ENCODE results near the gene TMEM151B. TPM values are rescaled to one million over a fixed set of nuclear protein-coding genes. Genes with fewer than 3 reads are reported as not detected.
"Not testable (repeated sequence)": the region's sequence is repeated elsewhere in the genome, so short reads cannot be mapped to it uniquely, and the experiment has no call there.

The TMEM151B gene
- total and polyA plus RNA-seq, 2 donors from 2014 or later: not detected

DNA sequence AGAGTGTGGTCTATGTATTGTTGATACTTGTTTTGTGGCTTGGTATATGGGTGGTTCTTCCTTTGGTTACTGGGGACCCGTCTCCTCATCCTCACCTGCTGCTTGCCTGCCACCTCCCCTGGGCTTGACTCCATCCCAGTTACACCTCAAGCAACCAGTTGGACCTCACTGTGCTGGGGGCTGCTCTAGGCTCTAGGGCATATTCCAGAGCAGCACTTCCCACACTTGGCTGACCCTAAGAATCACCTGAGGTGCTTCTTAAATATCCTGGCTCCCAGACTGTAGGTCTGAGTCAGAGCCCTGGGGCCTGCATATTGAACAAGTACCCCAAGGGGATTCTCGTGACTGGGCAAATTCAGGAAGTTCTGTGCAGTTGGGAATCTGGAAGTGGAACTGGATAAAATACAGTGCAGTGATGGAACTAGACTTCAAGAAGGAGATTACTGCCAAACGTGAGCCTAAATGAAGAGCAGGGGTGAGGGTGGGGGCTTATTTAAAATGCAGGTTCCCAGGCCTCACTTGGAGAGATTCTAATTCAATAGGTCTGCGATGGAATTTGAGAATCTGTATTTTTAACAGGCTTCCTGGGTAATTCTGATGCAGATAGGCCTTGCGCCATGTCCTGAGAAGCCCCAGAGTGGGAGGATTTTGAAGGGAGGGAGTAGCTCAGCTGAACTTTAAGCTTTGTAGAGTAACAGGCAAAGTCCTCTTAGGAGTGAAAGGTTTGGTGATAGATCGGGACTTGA, 79.8 kb downstream of the TMEM151B start:
- DNase-seq: no peak
- no peak for FAIRE-seq
- Histone ChIP-seq H3K27me3 (ENCODE audit: control insufficient read depth, insufficient read depth, low read length) (no peaks in the 10 kb centered on the region), H3K4me3 (ENCODE audit: low read length in 3 of 3) (no peak overlapping the region), H3K4me1 (ENCODE audit: control insufficient read depth in 2 of 3, insufficient read depth in 2 of 3, low read depth in 1 of 3, low read length in 3 of 3) (no peaks in the 10 kb centered on the region), H3K27ac (ENCODE audit: low read depth in 2 of 2, low read length in 2 of 2) (no peak overlapping the region), H3K36me3 (ENCODE audit: control insufficient read depth in 2 of 3, insufficient read depth in 3 of 3, low read length in 3 of 3) (no peaks in the 10 kb centered on the region), H3K9me3 (ENCODE audit: control insufficient read depth in 2 of 3, insufficient read depth in 1 of 3, low read length in 3 of 3) (no peaks in the 10 kb centered on the region), H3K9ac (ENCODE audit: low read length in 3 of 3) (no peak overlapping the region)
- intact Hi-C loops (cut with DNase I): no loop called here
- TF ChIP-seq, protein P1, sequence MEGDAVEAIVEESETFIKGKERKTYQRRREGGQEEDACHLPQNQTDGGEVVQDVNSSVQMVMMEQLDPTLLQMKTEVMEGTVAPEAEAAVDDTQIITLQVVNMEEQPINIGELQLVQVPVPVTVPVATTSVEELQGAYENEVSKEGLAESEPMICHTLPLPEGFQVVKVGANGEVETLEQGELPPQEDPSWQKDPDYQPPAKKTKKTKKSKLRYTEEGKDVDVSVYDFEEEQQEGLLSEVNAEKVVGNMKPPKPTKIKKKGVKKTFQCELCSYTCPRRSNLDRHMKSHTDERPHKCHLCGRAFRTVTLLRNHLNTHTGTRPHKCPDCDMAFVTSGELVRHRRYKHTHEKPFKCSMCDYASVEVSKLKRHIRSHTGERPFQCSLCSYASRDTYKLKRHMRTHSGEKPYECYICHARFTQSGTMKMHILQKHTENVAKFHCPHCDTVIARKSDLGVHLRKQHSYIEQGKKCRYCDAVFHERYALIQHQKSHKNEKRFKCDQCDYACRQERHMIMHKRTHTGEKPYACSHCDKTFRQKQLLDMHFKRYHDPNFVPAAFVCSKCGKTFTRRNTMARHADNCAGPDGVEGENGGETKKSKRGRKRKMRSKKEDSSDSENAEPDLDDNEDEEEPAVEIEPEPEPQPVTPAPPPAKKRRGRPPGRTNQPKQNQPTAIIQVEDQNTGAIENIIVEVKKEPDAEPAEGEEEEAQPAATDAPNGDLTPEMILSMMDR (IDR thresholded peaks at IDR 0.05; ENCODE audit: borderline replicate concordance, extremely low read depth, insufficient read depth): no peak

DNA sequence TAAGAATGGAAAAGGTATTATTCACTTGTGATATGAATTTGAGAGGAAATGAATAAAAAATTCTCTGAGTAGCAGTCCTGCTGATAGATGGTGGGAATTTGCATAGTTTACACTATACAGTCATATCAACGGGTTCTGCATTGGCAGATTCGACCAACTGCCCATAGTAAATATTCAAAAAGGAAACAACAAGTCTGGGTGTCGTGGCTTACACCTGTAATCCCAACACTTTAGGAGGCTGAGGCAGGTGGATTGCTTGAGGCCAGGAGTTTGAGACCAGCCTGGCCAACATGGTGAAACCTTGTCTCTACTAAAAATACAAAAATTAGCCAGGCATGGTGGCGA, 80.4 kb downstream of the TMEM151B start:
- H3K4me1 ChIP-seq (ENCODE audit: control insufficient read depth in 2 of 3, insufficient read depth in 2 of 3, low read depth in 1 of 3, low read length in 3 of 3); DNase-seq; H3K27me3 ChIP-seq (ENCODE audit: control insufficient read depth, insufficient read depth, low read length); FAIRE-seq; H3K4me3 ChIP-seq (ENCODE audit: low read length in 3 of 3); intact Hi-C loops (cut with DNase I); H3K9me3 ChIP-seq (ENCODE audit: control insufficient read depth in 2 of 3, insufficient read depth in 1 of 3, low read length in 3 of 3); H3K9ac ChIP-seq (ENCODE audit: low read length in 3 of 3); H3K27ac ChIP-seq (ENCODE audit: low read depth in 2 of 2, low read length in 2 of 2); H3K36me3 ChIP-seq (ENCODE audit: control insufficient read depth in 2 of 3, insufficient read depth in 3 of 3, low read length in 3 of 3): not testable (repeated sequence)

DNA sequence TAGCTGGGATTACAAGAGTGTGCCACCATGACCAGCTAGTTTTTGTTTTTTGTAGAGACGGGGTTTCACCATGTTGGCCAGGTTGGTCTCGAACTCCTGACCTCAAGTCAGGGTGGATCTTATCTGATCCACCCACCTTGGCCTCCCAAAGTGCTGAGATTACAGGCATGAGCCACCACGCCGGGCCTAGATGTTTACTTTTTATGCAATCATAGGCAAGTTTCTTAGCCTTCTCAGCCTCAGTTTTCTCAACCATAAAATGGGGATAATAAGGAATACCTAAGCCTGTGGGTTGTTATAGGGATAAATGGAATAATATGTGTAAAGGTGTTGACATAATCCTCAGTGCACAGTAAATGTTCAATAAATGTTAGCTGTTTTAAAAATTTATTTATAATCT, 82.0 kb downstream of the TMEM151B start:
- Histone ChIP-seq H3K4me1 (ENCODE audit: control insufficient read depth in 2 of 3, insufficient read depth in 2 of 3, low read depth in 1 of 3, low read length in 3 of 3) (no peaks in the 10 kb centered on the region), H3K9ac (ENCODE audit: low read length in 3 of 3) (no peak overlapping the region), H3K27ac (ENCODE audit: low read depth in 2 of 2, low read length in 2 of 2) (no peak overlapping the region), H3K27me3 (ENCODE audit: control insufficient read depth, insufficient read depth, low read length) (no peaks in the 10 kb centered on the region), H3K4me3 (ENCODE audit: low read length in 3 of 3) (no peak overlapping the region), H3K9me3 (ENCODE audit: control insufficient read depth in 2 of 3, insufficient read depth in 1 of 3, low read length in 3 of 3) (no peaks in the 10 kb centered on the region), H3K36me3 (ENCODE audit: control insufficient read depth in 2 of 3, insufficient read depth in 3 of 3, low read length in 3 of 3) (no peaks in the 10 kb centered on the region)
- FAIRE-seq (no peak), DNase-seq (no peak)
- TF ChIP-seq, protein P1 (IDR thresholded peaks at IDR 0.05; ENCODE audit: borderline replicate concordance, extremely low read depth, insufficient read depth): no peak
- intact Hi-C loops (cut with DNase I): no loop called here

DNA sequence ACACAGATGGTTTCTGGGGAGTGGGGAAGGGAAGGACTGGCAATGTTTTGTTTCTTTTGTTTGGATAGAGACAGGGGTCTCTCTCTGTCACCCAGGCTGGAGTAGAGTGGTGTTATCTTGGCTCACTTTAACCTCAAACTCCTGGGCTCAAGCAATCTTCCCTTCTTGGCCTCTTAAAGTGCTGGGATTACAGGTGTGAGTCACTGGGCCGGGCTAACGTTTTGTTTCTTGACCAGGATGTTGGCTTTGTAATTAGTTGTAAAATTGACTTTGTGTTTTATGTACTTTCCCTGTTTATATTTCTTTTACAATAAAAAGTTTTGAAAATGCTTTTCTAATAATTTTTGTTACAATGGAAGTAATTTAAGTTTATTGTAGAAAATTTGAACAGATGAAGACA, 83.1 kb downstream of the TMEM151B start:
- Histone ChIP-seq H3K4me3 (ENCODE audit: low read length in 3 of 3) (no peak overlapping the region), H3K27ac (ENCODE audit: low read depth in 2 of 2, low read length in 2 of 2) (no peak overlapping the region), H3K36me3 (ENCODE audit: control insufficient read depth in 2 of 3, insufficient read depth in 3 of 3, low read length in 3 of 3) (no peaks in the 10 kb centered on the region), H3K27me3 (ENCODE audit: control insufficient read depth, insufficient read depth, low read length) (no peaks in the 10 kb centered on the region), H3K9ac (ENCODE audit: low read length in 3 of 3) (no peak overlapping the region), H3K4me1 (ENCODE audit: control insufficient read depth in 2 of 3, insufficient read depth in 2 of 3, low read depth in 1 of 3, low read length in 3 of 3) (no peaks in the 10 kb centered on the region), H3K9me3 (ENCODE audit: control insufficient read depth in 2 of 3, insufficient read depth in 1 of 3, low read length in 3 of 3) (no peaks in the 10 kb centered on the region)
- TF ChIP-seq, protein P1 (IDR thresholded peaks at IDR 0.05; ENCODE audit: borderline replicate concordance, extremely low read depth, insufficient read depth): no peak
- DNase-seq (no peak), FAIRE-seq (no peak)
- intact Hi-C loops (cut with DNase I): no loop called here

All from kidney (tissue), 14 donors.